ENCODE measurements around the gene ACTR6. TPM values are rescaled to one million over a fixed set of nuclear protein-coding genes. Genes with fewer than 3 reads are reported as not detected.
"Not testable (repeated sequence)": the region's sequence is repeated elsewhere in the genome, so short reads cannot be mapped to it uniquely, and the experiment has no call there.

Gene ACTR6
- total and polyA plus RNA-seq, 8 donors = 18.4 to 42.8 (median 33.0) TPM

DNA sequence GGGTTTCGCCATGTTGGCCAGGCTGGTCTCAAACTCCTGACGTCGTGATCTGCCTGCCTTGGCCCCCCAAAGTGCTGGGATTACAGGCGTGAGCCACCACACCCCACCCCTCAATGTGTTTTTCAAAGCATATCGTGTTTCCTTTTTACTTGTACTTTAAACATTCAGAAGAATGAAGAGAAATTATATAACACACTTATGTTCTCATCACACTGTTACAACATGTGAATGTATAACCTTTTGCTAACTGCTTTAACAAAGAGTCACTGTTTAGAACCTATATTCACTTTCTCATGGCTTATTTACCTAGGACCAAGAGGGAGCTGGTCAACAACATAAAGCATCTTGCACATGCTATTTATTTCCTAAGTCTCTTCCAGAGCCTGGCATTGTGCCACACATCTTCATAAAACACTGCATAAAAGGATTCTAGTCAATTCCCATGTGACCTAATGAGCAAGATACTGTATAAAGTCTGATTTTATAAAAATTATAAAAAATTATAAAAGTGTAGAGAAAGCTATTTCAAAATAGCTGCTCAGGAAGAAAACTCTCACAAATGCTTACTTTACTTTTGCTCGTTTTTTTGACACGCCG is 16.0 kb upstream of the ACTR6 start:
- DNase-seq (no peak), ATAC-seq (no peak)
- Histone ChIP-seq H3K4me1 (peaks cover 0 to 6% of the 10 kb centered on the region in 2 donors), H3K27me3 (no peaks in the 10 kb centered on the region), H3K4me3 (no peak overlapping the region), H3K9me3 (no peaks in the 10 kb centered on the region), H3K27ac (no peak overlapping the region), H3K36me3 (no peaks in the 10 kb centered on the region)
- intact Hi-C loops (cut with DNase I) = no loop called here
- no peak for TF ChIP-seq CTCF (IDR thresholded peaks at IDR 0.05)

- H3K36me3 ChIP-seq = no peaks in the 10 kb centered on the region
- DNase-seq = no peak
- H3K4me3 ChIP-seq = no peak overlapping the region
- H3K27ac ChIP-seq = no peak overlapping the region
- intact Hi-C loops (cut with DNase I) = no loop called here
- peak; percentile 15 for ATAC-seq
- H3K4me1 ChIP-seq = peaks cover 0 to 6% of the 10 kb centered on the region in 2 donors
- TF ChIP-seq CTCF (IDR thresholded peaks at IDR 0.05) = no peak
- no peaks in the 10 kb centered on the region for H3K27me3 ChIP-seq
- H3K9me3 ChIP-seq = no peaks in the 10 kb centered on the region
These were observed 15.2 kb upstream of the ACTR6 start for GRCh38 chr12:100185361-100185894.

DNA sequence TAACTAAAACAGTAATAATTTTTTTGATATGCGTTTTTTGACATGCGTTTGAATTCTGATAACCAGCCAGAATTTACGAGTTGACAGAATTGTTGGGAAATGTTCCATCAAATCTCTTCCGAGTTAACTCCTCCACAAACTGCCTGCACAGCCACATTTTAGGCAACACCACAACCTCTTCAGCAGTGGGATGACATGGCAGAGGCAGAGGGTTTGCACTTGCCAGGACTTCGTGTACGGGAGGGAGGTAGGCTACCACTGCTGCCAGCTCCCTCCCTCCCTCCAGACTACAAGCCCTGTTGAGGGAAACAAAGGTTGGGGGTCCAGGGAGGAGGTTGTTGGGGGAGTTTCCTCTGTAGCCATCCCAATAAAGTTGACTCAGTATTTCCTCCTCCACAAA is 14.5 kb upstream of the ACTR6 start:
- Histone ChIP-seq H3K27ac (no peak overlapping the region), H3K4me3 (no peak overlapping the region), H3K27me3 (no peaks in the 10 kb centered on the region), H3K36me3 (no peaks in the 10 kb centered on the region), H3K9me3 (no peaks in the 10 kb centered on the region), H3K4me1 (peaks cover 0 to 6% of the 10 kb centered on the region in 2 donors)
- intact Hi-C loops (cut with DNase I) = no loop called here
- ATAC-seq = no peak
- no peak for TF ChIP-seq CTCF (IDR thresholded peaks at IDR 0.05)
- no peak for DNase-seq

DNA sequence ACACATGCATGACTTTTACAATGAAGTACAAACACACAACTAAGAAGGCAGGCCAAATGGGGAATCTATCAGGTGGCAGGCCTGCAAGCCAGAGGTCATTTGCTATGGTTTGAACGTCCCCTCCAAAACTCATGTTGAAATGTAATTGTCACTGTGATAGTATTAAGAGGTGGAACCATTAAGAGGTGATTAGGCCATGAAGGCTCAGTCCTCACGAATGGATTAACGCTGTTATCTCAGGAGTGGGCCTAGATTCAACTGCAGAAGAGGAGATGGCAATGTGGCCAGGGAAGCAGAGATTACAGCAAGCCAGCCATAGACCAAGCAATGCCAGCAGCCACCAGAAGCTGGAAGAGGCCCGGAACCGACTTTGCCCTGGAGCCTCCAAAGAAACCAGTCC is 13.5 kb upstream of the ACTR6 start:
- intact Hi-C loops (cut with DNase I) = no loop called here
- DNase-seq (no peak), ATAC-seq (no peak)
- Histone ChIP-seq H3K27ac (no peak overlapping the region), H3K4me3 (no peak overlapping the region), H3K4me1 (peaks cover 0 to 6% of the 10 kb centered on the region in 2 donors), H3K27me3 (no peaks in the 10 kb centered on the region), H3K9me3 (no peaks in the 10 kb centered on the region), H3K36me3 (no peaks in the 10 kb centered on the region)
- no peak for TF ChIP-seq CTCF (IDR thresholded peaks at IDR 0.05)

DNA sequence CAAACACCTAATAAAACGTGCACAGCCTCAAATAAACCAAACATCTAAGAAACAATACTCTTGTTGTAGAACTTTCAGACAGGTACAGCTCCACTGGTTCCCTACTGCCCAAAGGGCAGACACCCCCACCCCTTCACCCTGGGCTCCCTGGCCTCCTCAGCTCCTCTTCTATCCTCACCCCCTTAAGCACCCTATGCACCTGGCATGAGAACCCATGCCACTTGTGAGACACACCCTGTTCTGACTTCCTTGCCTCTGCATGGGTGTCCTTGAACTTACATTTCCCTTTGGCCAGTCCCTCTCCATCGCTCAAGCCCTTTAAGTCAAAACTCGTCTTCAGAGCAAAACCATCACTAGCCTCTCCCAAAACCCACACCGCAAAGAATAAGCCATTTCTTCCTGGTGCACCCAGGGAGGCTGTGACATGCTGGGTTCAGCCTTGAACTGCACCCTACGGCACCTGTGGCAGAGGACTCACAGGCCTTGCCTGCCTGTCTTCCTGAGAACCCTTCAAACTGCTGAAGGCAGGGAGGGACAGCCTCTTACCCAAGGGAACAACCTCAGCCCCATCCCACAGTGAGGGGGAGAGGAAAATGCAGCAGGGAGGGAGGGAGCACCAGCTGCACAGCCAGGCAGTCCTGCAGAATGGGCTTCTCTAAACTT is 12.6 kb upstream of the ACTR6 start:
- H3K27ac ChIP-seq = no peak overlapping the region
- intact Hi-C loops (cut with DNase I) = no loop called here
- H3K27me3 ChIP-seq = no peaks in the 10 kb centered on the region
- ATAC-seq (peak; percentile 74), DNase-seq (no peak)
- H3K36me3 ChIP-seq = no peaks in the 10 kb centered on the region
- TF ChIP-seq CTCF (IDR thresholded peaks at IDR 0.05) = no peak
- H3K9me3 ChIP-seq = no peaks in the 10 kb centered on the region
- no peak overlapping the region for H3K4me3 ChIP-seq
- H3K4me1 ChIP-seq = peaks cover 0 to 6% of the 10 kb centered on the region in 2 donors

GRCh38 chr12:100188888-100189635 is 11.6 kb upstream of the ACTR6 start:
- H3K36me3 ChIP-seq; DNase-seq; H3K27ac ChIP-seq; H3K4me1 ChIP-seq; H3K4me3 ChIP-seq; H3K9me3 ChIP-seq; ATAC-seq; H3K27me3 ChIP-seq; intact Hi-C loops (cut with DNase I): not testable (repeated sequence)

All from left lung (tissue), 10 donors.